Astrocyte of the hippocampus (primary cell): ENCODE measurements around the gene ULBP2.
"Not testable (repeated sequence)": the region's sequence is repeated elsewhere in the genome, so short reads cannot be mapped to it uniquely, and the experiment has no call there.

Source experiments
- DNase-seq: peaks from one replicate; pipeline ENCODE4 v3.0.0; 2011; ENCODE audit warnings: low read depth, low spot score

The ULBP2 gene

GRCh38 chr6:149950423-149950822, 8.6 kb downstream of the ULBP2 start:
- DNase-seq = no peak

- DNase-seq = no peak
These were observed 9.3 kb downstream of the ULBP2 start for GRCh38 chr6:149951096-149951495.

DNA sequence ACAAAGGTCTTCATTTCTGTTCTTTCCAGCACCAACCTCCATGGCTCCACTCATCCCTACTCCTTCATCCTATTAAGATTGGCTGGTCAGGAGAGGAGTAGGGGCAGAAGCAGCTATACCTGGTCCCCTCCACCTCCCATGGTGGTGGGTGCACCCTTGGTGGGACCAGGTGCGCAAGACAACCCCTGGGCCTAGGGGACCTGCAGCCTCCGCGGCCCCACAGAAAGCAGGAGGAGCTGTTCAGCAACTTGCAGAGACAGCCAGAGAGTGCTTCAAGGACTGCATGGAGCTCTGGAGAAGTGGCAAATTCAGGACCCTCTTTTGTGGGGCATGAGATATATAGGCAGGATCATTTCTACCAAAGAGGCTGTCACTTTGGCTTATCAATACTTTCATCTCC, 9.8 kb downstream of the ULBP2 start:
- DNase-seq = no peak

DNA sequence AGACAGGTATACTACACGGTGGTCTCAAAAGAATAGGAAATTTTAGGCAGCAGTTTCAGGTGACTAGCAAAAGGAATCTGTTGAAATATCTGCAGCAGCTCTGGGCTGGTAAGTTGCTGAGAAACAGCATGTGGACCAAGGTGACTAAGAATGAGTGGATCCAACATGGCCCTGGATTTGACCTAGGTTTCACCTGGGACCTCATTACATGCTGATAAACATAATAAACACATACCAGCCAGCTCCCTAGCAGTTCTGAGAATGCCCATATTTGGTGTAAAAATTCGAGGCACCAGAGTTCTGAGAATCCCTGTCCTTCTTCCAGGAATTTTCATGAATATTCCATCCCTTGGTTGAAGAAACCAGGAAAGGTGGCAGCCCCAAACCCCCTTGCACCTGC, 11.6 kb downstream of the ULBP2 start:
- not testable (repeated sequence) for DNase-seq

DNA sequence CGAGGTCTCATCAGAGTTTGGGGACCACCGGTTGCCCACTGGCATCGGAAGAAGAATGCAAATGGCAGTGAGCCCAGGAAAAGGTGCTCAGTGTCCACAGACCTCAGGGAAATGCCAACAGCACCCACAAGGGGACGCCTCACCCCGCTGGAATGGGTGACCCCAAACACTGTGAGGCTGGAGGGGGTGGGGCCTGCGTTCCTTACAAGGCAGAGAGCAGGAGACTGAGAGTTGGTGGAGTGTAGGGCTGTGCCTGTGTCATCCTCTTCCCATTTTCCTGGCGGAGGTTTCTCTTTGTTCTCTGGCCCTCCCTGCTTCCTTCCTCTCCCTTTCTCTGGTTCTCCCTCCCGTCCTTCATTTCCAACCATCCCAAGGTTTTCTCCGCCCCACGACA, 12.1 kb downstream of the ULBP2 start:
- DNase-seq = not testable (repeated sequence)

DNA sequence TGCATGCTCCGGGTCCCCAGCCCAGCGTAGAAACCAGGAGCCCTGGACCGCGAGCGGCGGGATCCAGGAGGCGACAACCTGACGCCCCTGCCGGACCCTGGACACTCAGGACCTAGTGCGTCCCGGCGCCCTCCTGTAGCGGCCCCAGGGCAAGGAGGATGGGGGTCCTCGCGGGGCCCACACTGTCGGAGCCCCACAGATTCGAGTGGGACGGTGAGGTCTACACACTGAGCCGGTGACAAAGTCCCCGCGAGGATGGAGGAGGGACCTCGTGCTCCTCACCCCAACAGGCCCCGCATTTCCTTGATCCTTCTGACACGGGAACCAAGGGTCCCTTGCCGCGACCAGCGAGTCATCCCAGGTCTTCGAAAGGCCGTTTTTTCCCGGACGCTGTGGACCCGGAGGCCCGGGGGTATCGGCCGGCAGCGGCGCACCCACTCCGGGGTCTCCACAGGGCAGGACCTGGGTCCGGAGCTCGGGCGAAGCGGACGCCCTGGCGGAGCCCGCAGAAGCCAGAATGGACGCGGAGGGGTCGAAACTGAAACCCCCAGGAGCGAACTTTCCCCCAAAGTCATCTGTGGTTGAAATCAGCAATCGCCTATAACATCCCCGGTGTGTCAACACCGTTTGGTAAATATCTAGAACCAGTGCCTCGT, 12.6 kb downstream of the ULBP2 start:
- not testable (repeated sequence) for DNase-seq

DNA sequence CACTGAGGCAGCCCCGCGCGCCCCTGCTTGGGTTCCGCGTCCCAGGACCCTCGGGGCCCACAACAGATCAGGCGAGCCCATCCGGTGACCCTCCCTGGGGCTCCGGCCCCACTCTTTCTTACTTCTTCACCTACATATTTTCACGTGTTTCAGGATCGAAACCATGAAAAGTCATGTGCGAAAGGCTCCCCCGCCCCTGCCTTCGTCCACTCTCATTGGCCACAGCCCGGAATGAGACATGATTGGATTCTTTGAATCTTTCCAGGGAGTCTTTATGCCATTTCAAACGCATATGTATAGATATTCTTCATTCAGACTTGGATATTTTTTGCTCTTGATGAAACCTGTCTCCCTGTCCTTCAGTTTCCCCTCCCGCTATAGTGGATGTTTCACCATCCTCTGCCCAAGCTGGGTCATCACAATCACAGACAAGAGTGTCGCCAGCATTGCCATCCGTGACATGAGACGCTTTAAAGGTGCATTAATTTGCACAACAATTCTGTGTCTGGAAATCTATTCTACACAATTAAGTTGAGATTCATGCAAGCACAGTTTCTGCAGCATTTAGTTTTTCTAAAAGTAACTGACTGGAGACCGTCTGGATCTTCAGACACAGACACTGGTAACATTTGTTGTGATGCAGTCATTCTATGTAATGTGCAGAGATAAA, 13.3 kb downstream of the ULBP2 start:
- DNase-seq = not testable (repeated sequence)

DNA sequence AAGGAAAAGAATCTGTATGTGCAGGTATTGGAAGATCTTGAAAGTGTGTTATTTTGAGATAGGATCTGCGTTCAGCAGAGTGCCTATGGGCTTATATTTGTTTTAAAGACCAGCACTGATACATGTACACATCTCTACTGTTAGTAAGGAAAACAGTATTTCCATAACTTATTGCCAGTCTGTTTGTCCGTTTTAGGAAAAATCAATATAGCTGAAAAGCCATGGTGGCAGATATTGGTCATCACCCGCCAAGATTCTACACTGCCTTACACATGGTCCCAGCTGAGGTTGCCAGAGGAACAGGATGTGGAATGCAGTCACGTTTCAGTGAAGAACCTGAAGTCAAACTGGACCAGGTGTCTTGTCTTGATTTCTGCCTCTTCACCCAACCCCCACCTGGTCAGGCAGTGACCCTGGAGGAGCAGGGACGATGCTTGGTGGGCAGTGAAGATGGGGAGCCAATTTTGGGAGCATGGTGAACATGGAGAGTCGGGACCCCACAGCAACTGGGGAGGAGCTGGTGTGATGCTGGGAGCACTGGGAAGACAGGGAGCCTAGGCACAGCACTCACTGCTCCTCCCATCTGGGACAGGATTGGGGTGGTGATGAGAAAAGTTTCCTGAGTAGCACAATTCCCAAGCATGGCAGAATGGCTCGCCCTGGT, 14.0 kb downstream of the ULBP2 start:
- not testable (repeated sequence) for DNase-seq

GRCh38 chr6:149958124-149958523, 16.3 kb downstream of the ULBP2 start:
- not testable (repeated sequence) for DNase-seq

GRCh38 chr6:149959806-149960205, 18.0 kb downstream of the ULBP2 start:
- DNase-seq = not testable (repeated sequence)

GRCh38 chr6:149960488-149960887, 18.7 kb downstream of the ULBP2 start:
- DNase-seq = no peak

DNA sequence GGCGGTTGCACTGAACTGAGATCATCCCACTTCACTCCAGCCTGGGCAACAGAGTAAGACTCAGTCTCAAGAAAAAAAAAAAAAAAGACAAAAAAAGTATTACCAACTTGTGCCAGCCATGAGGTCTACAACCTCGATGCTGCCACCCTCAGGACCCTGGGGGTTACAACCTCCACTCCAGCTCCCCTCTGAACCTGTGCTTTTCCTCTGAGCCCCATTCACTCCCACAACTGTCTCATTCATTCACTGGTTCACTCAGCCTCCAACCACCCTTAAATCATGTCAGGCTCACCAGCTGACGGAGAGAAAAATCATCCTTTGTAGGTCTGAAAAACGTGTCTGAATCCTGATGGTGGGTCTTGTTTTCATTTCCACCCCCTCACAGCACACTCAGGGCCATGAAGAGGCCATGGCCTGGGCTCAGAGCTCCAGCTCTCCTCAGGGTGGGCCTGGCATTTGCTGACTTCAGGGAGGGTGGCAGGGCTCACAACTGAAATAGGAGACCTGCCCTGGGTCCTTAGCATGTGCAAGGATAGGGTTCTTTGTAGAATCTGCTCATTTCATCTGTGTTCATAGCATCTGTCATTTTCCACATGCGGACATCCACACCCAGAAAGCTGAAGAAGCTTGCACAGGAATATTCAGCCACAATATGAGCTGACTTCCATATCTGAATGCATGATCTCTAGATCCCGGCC, 20.1 kb downstream of the ULBP2 start:
- peak; percentile 32 for DNase-seq

GRCh38 chr6:149962461-149963211, 20.8 kb downstream of the ULBP2 start:
- DNase-seq = no peak

- peak; percentile 69 for DNase-seq
These were observed 21.3 kb downstream of the ULBP2 start for GRCh38 chr6:149963212-149963461.

DNA sequence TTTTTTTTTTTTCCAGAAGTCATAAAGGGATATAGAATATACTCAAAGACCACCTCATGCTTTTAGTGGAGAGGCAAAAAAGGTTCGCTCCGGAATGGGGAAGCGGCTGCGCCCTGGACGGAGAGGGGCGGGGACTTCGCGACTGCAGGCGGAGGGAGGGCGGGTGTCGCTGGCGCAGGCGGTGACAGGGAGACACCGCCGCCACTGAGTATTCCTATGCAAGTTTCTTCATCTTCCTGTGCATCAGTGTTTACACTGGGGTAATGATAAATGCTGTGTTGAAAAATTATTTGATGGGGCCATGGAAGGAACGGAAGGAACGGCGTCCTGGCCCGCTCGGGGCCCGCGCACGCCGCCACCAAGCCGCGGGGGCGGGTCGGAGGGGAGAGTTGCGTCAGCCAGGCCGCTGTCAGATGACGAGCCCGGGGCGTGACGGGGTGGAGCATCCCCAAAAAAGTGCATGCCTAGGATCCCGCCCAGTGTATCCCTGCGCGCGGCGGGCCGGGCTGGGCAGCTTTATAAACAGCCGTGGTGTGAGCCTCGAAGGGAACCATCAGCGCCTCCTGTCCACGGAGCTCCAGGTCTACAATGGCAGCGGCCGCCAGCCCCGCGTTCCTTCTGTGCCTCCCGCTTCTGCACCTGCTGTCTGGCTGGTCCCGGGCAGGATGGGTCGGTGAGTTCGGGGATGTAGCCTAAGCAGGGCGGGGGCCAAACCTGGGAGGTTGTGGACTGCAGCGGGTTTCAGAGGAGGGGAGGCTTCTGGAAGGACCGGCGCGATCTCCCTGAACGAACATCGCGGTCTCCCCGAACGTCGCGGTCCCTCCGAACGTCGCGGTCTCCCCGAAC, 21.9 kb downstream of the ULBP2 start, which contains the start of gene ULBP1:
TSS of gene ULBP1 (plus strand) at position 482 of the 846 bp plus-strand sequence. CDS start at position 589, 107 bp downstream.
- peak; percentile 90 for DNase-seq

GRCh38 chr6:149964308-149965193, 22.7 kb downstream of the ULBP2 start:
- DNase-seq = peak; percentile 70

- peak; percentile 58 for DNase-seq
These were observed 23.6 kb downstream of the ULBP2 start for GRCh38 chr6:149965194-149966020.

DNA sequence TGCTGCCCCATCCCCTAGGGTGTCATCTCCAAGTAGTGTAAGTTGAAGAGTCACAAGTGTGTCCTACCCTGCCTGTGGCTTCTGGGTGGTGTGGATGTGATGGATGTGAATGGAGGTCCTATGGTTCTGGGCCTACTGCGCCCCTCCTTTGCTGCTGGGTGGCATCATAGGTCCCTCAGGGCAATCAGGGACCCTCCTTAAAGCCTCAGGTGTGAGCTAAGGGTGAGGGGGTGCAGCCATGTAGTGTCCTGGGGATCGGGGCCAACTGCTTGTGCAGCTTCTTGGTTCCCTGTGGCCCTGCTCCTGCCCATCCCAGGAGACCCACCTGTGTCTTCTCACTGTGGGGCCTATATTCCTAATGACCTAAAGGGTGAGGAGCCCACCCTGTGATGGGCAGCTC, 24.5 kb downstream of the ULBP2 start:
- DNase-seq = not testable (repeated sequence)

DNA sequence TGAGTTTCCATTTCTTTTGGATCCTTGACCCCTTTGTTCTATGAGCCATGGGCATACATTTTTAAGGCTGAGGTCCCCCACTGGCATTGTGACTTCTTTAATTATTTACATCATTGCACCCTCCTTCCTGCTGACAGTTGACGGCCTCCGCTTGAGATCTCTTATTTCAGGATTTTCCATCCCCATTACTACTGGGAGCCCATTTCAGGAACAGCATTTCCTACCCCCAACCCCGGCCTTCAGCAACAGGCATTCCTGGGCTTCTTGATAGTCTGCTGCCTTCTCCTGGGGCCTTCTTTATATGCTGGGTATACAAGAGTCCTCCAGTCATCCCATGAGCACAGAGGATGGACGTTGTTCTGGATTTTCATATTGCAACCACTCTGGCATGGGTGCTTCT, 25.8 kb downstream of the ULBP2 start:
- DNase-seq = no peak
